Pericardium fibroblast (primary cell): ENCODE data around the gene GRM2. TPM values are rescaled to one million over a fixed set of nuclear protein-coding genes. Genes with fewer than 3 reads are reported as not detected.

Experiments
- total RNA-seq: library from RNA; depleted of rRNA; stranded (reverse); fragments of >200 nt; gene quantifications from 2 replicates; pipeline ENCODE4 v1.2.3, GENCODE V29; 2015

The GRM2 gene
- total RNA-seq = under 0.01 and 0.43 TPM in 2 replicates

DNA sequence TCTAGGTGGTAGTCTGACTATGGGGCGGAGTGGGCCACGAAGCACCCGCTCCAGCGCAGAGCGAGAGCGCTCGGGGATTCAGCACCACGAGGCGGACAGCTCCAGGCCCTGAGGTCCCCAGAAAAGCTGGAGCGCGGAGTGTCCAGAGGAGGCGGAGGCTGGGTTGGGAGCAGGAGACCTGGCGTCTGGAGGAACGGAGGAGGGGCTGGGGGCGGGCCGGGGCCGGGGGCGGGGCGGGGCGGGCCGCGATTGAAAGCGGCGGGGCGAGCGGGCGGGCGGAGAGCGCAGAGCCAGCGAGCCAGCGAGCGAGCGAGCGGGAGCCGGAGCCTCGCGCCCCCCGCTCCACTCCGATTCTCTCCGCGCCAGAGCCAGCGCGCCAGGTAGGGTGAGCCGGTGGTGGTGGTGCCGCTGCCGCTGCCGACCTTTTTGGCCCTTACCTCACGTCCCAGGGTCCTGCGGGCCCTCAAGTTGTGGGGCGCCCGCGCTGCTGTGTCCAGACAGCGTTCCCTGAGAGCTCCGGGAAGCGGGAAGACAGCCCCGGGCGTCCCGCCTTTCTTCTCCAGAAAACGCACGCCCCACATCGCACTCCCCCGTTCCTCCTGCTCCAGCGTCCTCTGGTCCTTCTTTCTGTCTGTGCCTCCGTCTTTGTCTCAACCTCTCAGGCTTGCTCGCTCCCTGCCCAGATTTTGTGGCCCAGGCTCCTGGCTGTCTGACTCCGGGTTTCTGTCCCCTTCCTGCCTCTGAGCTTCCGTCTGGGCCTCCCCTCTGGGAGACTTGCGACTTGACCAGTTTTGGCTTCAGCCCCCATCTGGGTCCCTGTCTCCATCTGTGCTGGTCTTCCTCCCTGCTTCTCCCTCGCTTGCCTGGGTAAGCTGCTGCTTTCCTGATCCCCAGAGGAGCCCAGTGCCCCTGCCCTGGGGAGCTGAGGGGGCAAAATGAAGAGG lies at the start of gene GRM2:
Gene GRM2 (plus strand): TSS at position 281 of the 944 bp plus-strand sequence. CDS start 1,916 bp downstream, outside the sequence.

DNA sequence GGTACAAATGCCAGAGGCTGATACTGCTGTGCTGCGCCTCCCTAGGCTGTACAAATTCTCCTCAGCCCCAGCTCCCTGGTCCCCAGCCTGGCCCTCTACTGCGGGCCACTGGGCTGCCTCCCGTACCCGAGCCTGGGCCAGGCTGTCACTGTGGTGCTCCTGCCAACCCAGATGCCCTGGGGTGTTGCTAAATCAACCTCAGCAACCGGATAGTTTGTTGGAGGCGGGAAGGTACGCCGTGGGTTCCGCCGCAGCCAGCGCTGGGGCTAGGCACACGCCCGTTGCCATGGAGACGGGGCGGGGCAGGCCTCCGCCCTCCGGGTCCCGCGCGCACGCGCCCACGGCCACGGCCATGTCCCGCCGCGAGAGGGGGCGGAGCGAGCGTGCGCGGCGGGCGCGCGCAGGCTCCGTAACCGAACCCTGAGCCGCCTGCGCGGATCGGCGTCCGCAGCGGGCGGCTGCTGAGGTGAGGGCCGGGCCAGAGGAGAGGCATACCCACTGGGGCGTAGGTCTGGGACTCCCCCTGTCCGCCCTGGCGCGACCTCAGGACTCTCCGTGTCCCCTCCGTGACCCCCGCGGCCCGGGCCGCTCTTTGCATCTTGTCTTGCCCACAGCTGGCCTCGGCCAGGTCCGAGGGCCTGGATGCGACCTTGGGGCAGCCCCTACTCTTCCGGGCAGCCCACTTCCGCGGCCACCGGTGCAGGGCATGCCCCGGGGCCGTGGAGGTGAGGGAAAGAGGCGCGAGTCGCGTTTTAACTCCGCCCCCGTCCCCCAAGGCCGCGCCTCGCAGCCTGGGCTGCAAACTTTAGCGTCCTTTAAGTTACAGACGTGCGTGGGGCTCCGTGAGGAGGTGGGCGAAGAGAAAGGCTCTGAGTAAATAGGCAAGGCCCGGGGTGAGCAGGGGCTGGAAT lies 35.8 kb upstream of the GRM2 start, which contains the start of gene TEX264:
Gene TEX264 (plus strand): TSS at position 430 of the 911 bp plus-strand sequence. CDS start 3,053 bp downstream, outside the sequence.

Other genes with a start within 250 kb of the GRM2 start
- gene DCAF1, start 207.1 kb upstream of the GRM2 start, total RNA-seq = 4.9 and 8.1 TPM in 2 replicates
- 5.5 and 8.7 TPM in 2 replicates for gene RAD54L2, start 168.3 kb upstream of the GRM2 start, total RNA-seq
- gene TEX264, start 35.8 kb upstream of the GRM2 start, total RNA-seq = 73.6 and 84.5 TPM in 2 replicates
- not detected in 2 replicates for gene IQCF6, start 72.2 kb downstream of the GRM2 start, total RNA-seq
- not detected in 2 replicates for gene IQCF2, start 154.5 kb downstream of the GRM2 start, total RNA-seq
- not detected in 2 replicates for gene IQCF5, start 168.5 kb downstream of the GRM2 start, total RNA-seq
- not detected in 2 replicates for gene IQCF1, start 196.3 kb downstream of the GRM2 start, total RNA-seq
- 21.3 and 24.4 TPM in 2 replicates for gene RRP9, start 234.8 kb downstream of the GRM2 start, total RNA-seq
- 13.4 and 14.6 TPM in 2 replicates for gene PARP3, start 235.3 kb downstream of the GRM2 start, total RNA-seq
- gene GPR62, start 248.3 kb downstream of the GRM2 start, total RNA-seq = 0.17 TPM in 1 of 2 replicates, not detected in the other